Lung (tissue), 12 donors: ENCODE data around the gene TAF9B. TPM values are rescaled to one million over a fixed set of nuclear protein-coding genes. Genes with fewer than 3 reads are reported as not detected.

Source experiments
- ATAC-seq: fragments of 200-7000 bp; cut with Tn5 transposase; one replicate; pipeline ENCODE4 v1.9.1; 2020; ENCODE audit warnings: moderate number of reproducible peaks; ENCODE audit not compliant: insufficient read depth, low FRiP score
- DNase-seq, 3 donors: peaks; one replicate each; pipeline ENCODE4 v3.0.0-alpha.2; 2013 to 2017
- H3K27ac ChIP-seq, 2 donors: one replicate each; pipeline ENCODE4 v1.5.1; 2013; ENCODE audit warnings: mild to moderate bottlenecking in 2 of 2, moderate library complexity in 2 of 2, control low read depth in 1 of 2, inconsistent platforms in 1 of 2, low read depth in 1 of 2, low read length in 1 of 2
- H3K27me3 ChIP-seq, 3 donors: one replicate each; pipeline ENCODE4 v1.5.1; 2013; ENCODE audit warnings: low read length in 2 of 3; ENCODE audit not compliant: control insufficient read depth in 3 of 3, insufficient read depth in 3 of 3
- H3K36me3 ChIP-seq, 4 donors: one replicate each; pipeline ENCODE4 v1.5.1; 2013; ENCODE audit warnings: low read length in 4 of 4, mild to moderate bottlenecking in 1 of 4, moderate library complexity in 1 of 4; ENCODE audit not compliant: control insufficient read depth in 4 of 4, insufficient read depth in 4 of 4
- H3K4me1 ChIP-seq, 5 donors: one replicate each; pipeline ENCODE4 v1.5.1; 2013; ENCODE audit warnings: low read length in 5 of 5, mild to moderate bottlenecking in 2 of 5, moderate library complexity in 1 of 5; ENCODE audit not compliant: control insufficient read depth in 5 of 5, insufficient read depth in 5 of 5
- H3K4me3 ChIP-seq: one replicate; pipeline ENCODE4 v1.5.1; 2013; ENCODE audit warnings: mild to moderate bottlenecking, control low read depth, moderate library complexity
- H3K9ac ChIP-seq, 2 donors: one replicate each; pipeline ENCODE4 v1.5.1; 2013; ENCODE audit warnings: low read length in 2 of 2, control low read depth in 1 of 2; ENCODE audit not compliant: insufficient read depth in 1 of 2
- H3K9me3 ChIP-seq, 4 donors: one replicate each; pipeline ENCODE4 v1.5.1; 2013; ENCODE audit warnings: low read length in 3 of 4, mild to moderate bottlenecking in 1 of 4, moderate library complexity in 1 of 4; ENCODE audit not compliant: control insufficient read depth in 4 of 4, insufficient read depth in 3 of 4
- CTCF ChIP-seq: IDR thresholded peaks from 2 replicates; pipeline ENCODE4 v1.5.1; 2012; ENCODE audit warnings: mild to moderate bottlenecking; ENCODE audit errors: control extremely low read depth, extremely low read depth
- WGBS, 2 donors: extraction: QIAGEN DNeasy Blood & Tissue Kit; methylation state at CpG; one replicate each; pipeline ENCODE4 v1.1.7; 2013; 5-methylcytosine and 5-hydroxymethylcytosine counted together
- polyA plus RNA-seq, 2 donors: library from polyadenylated mRNA; stranded (reverse); fragments of 200-250 nt; gene quantifications; one replicate each; pipeline ENCODE4 v1.2.1, GENCODE V29; 2013
- total RNA-seq, 2 donors: library from RNA; depleted of rRNA in 1 of 2; stranded (reverse); fragments of >200 nt in 1 of 2; gene quantifications; one replicate each; pipeline ENCODE4 v1.2.1, GENCODE V29; 2014 to 2021
- donor health status: control.
- donor health status: control.
- donor health status: Bipolar disorder and iron deficiency.
- donor health status: healthy.
- donor health status: DM: yes; HTN: yes; CAD: no.

The TAF9B gene
- total and polyA plus RNA-seq, 4 donors, result 5.6 to 18.5 (median 12.1) TPM

DNA sequence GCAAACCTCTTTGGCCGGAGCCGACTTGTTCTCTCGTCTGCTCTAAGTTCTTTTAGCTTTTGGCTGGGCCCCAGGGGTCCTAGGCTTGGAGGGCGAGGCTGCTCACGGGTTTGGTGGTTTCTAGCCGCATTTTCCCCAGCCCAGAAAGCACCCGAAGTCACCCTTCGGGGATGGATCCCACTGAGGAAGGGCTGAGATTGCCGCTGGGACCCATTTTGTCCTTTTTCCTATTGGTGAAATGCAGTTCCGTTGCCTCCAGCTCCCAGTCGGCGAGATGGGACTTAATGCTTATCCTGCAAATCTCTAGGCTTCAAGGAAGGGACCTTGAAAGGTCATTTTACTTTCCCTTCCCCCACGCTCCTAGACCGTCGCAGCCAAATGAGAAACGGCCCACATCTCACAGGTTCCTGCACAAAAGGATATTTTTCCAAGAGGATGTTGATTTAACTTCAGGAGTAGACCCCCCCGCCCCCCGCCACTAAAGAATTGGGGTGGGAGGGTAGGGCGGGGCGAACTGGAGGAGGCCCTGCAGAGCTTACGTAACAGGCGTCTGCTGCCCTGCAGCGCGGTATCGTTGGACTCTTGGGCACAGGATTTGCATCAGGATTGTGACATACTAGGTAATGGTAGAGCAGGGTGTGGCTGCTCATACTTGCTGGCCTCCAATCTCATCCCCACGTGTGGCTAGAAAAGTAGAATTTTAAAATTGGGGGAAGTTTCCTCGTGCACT is 34.8 kb downstream of the TAF9B start:
- no peak for TF ChIP-seq CTCF
- peaks cover 0 to 2% (median 0%) of the 10 kb centered on the region in 4 donors for H3K9me3 ChIP-seq
- WGBS, 2 donors, result 1 to 30% methylated on average over 27 of the region's 27 CpGs
- peak overlapping the region; percentile 95 to 99 for H3K9ac ChIP-seq
- no peaks in the 10 kb centered on the region for H3K27me3 ChIP-seq
- H3K36me3 ChIP-seq, result peaks cover 0 to 4% (median 0%) of the 10 kb centered on the region in 4 donors
- ATAC-seq (peak; percentile 40), DNase-seq (peak; percentile 54 to 61 (median 60))
- H3K4me1 ChIP-seq, result peaks cover 0 to 19% (median 5%) of the 10 kb centered on the region in 5 donors
- H3K27ac ChIP-seq, result peak overlapping the region; percentile 96 to 97
- H3K4me3 ChIP-seq, result peak overlapping the region; percentile 65

GRCh38 chrX:78103623-78104446 is 35.6 kb downstream of the TAF9B start, which contains the start of gene PGK1:
Gene PGK1, plus strand, starts transcription at chrX:78104248. Its CDS starts 93 bp downstream, at chrX:78104341.
- DNase-seq (peak; percentile 96 to 98 (median 97)), ATAC-seq (peak; percentile 93)
- peaks cover 0 to 19% (median 5%) of the 10 kb centered on the region in 5 donors for H3K4me1 ChIP-seq
- peak within 1 kb of the TSS; percentile 95 to 99 for H3K9ac ChIP-seq
- H3K36me3 ChIP-seq, result peaks cover 0 to 4% (median 0%) of the 10 kb centered on the region in 4 donors
- 1 to 39% methylated on average over 52 to 72 of the region's 72 CpGs for WGBS, 2 donors
- TF ChIP-seq CTCF, result no peak
- peaks cover 0 to 2% (median 0%) of the 10 kb centered on the region in 4 donors for H3K9me3 ChIP-seq
- H3K27me3 ChIP-seq, result no peaks in the 10 kb centered on the region
- peak within 1 kb of the TSS; percentile 65 for H3K4me3 ChIP-seq
- peak within 1 kb of the TSS; percentile 96 to 97 for H3K27ac ChIP-seq

DNA sequence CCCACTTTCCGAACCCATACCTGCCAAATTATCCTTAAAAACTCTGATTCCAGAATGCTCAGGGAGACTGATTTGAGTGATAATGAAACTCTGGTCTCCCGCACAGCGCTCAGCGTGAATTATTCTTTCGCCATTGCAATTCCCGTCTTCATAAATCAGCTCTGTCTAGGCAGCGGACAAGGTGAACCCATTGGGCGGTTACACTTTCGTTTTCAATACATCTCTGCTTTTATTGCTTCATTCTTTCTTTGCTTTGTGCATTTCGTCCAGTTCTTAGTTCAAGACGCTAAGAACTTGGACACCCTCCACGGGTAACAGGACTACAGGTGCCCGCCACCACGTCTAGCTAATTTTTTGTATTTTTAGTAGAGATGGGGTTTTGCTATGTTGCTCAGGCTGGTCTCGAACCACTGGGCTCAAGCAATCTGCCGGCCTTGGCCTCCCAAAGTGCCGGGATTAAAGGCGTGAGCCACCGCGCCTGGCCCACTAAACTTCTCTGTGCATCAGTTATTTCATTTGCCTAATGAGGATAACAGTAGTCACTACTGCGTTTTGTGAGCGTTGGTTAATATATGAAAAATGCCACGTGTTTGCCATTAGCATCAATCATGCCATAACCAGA is 36.3 kb downstream of the TAF9B start:
- DNase-seq, result peak in 1 of 3 donors; percentile 10
- TF ChIP-seq CTCF, result no peak
- 82 to 84% methylated on average over 23 of the region's 23 CpGs for WGBS, 2 donors

More for the DNA sequence above, 36.3 kb downstream of the TAF9B start:
- Histone ChIP-seq H3K9ac (no peak overlapping the region), H3K4me3 (no peak overlapping the region), H3K27ac (peak overlapping the region; percentile 86 to 89), H3K27me3 (no peaks in the 10 kb centered on the region), H3K36me3 (peaks cover 0 to 4% (median 0%) of the 10 kb centered on the region in 4 donors), H3K9me3 (peaks cover 0 to 2% (median 0%) of the 10 kb centered on the region in 4 donors), H3K4me1 (peaks cover 0 to 19% (median 5%) of the 10 kb centered on the region in 5 donors)
- no peak for ATAC-seq
